Thoracic aorta (tissue), 2 donors: ENCODE data around the gene DAP3. TPM values are rescaled to one million over a fixed set of nuclear protein-coding genes. Genes with fewer than 3 reads are reported as not detected.
"Not testable (repeated sequence)": the region's sequence is repeated elsewhere in the genome, so short reads cannot be mapped to it uniquely, and the experiment has no call there.

Experiments
- ATAC-seq: fragments of 150-250 bp; one replicate; pipeline ENCODE4 v1.8.0; 2017; ENCODE audit warnings: low read depth; ENCODE audit not compliant: insufficient number of reproducible peaks, low FRiP score
- DNase-seq: peaks from one replicate; pipeline ENCODE4 v3.0.0-alpha.2; 2020; ENCODE audit warnings: low spot score
- H3K27ac ChIP-seq, 2 donors: fragments of 200-600 bp; sonication (generic); 1 replicate in 1 of 2; 2 replicates in 1 of 2; pipeline ENCODE4 v1.5.1; 2016; ENCODE audit warnings: mild to moderate bottlenecking in 2 of 2, moderate library complexity in 2 of 2
- H3K27me3 ChIP-seq: fragments of 200-600 bp; sonication (generic); replicated peaks from 2 replicates; pipeline ENCODE4 v1.6.0; 2016; ENCODE audit warnings: mild to moderate bottlenecking; ENCODE audit not compliant: insufficient read depth
- H3K36me3 ChIP-seq: fragments of 200-600 bp; sonication (generic); one replicate; pipeline ENCODE4 v1.5.1; 2016
- H3K4me1 ChIP-seq, 2 donors: fragments of 200-600 bp; sonication (generic); 1 replicate in 1 of 2; 2 replicates in 1 of 2; pipeline versions ENCODE4 v1.5.1 to v1.6.0; 2016; ENCODE audit warnings: low read depth in 2 of 2, mild to moderate bottlenecking in 1 of 2; ENCODE audit not compliant: control insufficient read depth in 1 of 2
- H3K4me3 ChIP-seq: fragments of 200-600 bp; sonication (generic); 2 replicates; pipeline ENCODE4 v1.5.1; 2016; ENCODE audit warnings: mild to moderate bottlenecking
- H3K9me3 ChIP-seq: fragments of 200-600 bp; sonication (generic); 2 replicates; pipeline ENCODE4 v1.5.1; 2016
- total RNA-seq, 2 donors: library from RNA; depleted of rRNA; stranded (reverse); fragments of >200 nt; gene quantifications; one replicate each; pipeline versions ENCODE4 v1.1.0 to v1.2.3, GENCODE V29; 2016
- TF ChIP-seq, protein P1 (sequence below): fragments of 200-600 bp; sonication (generic); IDR thresholded peaks from one replicate; pipeline ENCODE4 v1.5.1; 2019; ENCODE audit warnings: antibody characterized with exemption

The DAP3 gene
- total RNA-seq, 2 donors from 2014 or later = 56.5 to 113 TPM

DNA sequence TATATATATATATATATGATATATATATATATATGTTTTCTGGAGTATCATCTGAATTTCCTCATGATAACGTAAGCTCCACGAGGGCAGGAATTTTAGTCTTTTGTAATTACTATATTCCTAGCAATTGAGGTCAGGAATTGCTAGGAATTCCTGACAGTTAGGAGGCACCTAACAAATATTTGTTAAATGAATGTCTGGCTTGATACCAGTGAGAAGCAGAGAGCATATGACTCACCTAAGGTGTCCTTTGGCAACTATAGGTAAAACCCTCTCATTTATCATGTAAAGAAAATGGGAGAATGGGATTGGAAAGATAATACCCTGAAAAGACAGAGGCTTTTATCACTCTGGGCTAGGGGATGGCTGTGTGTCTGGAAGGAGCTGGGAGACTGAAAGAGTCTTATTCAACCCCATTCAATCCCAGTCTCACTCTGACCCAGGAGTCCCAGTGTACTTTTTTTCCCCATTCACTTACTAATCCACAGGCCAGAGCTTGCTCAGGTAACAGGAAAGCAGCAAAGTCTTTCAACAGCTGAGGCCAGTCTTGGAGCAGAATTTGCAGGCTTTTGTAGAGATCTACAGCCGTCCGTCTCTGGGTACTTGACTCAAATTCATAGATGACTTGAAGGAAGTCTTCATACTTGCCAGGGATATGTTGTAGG lies 71.2 kb downstream of the DAP3 start:
- H3K27ac ChIP-seq = no peak overlapping the region
- TF ChIP-seq, protein P1, sequence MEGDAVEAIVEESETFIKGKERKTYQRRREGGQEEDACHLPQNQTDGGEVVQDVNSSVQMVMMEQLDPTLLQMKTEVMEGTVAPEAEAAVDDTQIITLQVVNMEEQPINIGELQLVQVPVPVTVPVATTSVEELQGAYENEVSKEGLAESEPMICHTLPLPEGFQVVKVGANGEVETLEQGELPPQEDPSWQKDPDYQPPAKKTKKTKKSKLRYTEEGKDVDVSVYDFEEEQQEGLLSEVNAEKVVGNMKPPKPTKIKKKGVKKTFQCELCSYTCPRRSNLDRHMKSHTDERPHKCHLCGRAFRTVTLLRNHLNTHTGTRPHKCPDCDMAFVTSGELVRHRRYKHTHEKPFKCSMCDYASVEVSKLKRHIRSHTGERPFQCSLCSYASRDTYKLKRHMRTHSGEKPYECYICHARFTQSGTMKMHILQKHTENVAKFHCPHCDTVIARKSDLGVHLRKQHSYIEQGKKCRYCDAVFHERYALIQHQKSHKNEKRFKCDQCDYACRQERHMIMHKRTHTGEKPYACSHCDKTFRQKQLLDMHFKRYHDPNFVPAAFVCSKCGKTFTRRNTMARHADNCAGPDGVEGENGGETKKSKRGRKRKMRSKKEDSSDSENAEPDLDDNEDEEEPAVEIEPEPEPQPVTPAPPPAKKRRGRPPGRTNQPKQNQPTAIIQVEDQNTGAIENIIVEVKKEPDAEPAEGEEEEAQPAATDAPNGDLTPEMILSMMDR = no peak
- H3K4me3 ChIP-seq = no peak overlapping the region
- H3K9me3 ChIP-seq = no peaks in the 10 kb centered on the region
- no peak for ATAC-seq
- H3K36me3 ChIP-seq = peaks cover 65% of the 10 kb centered on the region
- no peak for DNase-seq
- H3K27me3 ChIP-seq = no peaks in the 10 kb centered on the region
- H3K4me1 ChIP-seq = no peaks in the 10 kb centered on the region

DNA sequence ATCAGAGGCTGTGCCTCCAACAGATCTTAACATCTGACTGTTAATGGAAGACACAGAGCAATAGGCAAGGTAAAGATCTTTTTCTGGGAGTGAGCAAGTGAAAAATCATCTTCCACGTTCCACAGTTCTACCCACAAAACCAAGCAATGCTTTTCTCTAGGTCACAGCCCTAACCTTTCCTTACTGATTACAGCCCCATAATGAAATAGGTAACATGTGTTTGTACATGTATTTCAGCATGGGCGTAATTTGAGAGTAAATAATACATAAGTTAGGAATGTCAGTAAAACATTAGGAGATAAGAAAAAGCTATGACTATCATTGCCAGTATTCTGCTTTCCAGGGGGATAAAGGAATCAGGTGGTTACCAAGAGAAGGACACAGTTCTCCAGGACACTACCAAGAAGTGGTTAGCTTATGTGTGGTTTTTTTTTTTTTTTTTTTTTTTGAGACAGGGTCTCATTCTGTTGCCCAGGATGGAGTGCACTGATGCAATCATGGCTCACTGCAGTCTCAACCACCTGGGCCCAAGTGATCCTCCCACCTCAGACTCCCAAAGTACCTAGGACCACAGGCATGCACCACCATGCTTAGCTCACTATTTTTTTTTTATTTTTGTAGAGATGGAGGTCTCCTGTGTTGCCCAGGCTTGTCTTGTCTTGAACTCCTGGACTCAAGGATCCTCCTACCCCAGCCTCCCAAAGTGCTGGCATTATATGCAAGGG lies 72.0 kb downstream of the DAP3 start:
- Histone ChIP-seq H3K27ac (no peak overlapping the region), H3K9me3 (no peaks in the 10 kb centered on the region), H3K27me3 (no peaks in the 10 kb centered on the region), H3K4me1 (no peaks in the 10 kb centered on the region), H3K36me3 (peaks cover 66% of the 10 kb centered on the region), H3K4me3 (no peak overlapping the region)
- ATAC-seq (no peak), DNase-seq (no peak)
- TF ChIP-seq, protein P1 = no peak

DNA sequence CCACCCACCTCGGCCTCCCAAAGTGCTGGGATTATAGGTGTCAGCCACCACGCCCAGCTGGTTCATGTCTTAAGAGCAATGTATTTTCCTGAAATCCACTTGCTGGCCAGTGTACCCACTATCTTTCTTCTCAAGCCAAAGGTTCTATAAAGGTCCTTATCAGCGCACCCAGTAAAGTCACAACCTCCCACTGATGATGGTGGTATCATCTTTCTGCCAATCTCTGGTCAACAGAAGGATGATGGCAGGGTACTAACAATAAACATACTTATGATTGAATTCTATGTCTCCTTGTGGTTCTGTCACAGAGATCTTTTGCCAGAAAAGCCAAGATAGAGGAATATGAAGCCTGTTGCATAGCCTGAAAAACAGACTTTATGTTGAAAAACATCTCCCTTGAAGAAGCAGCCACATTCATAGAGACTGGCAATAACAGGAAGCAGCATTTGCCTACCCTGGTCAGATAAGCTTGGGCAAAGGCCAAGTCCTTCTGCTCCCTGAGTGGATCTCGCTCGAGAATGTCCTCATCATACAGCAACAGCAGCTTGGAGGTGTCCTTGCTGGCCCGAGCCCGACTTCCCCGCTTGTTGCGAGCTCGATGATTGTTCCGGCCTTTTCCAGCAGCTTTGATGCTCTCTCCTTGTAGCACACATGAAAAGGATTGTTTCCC lies 73.0 kb downstream of the DAP3 start:
- TF ChIP-seq, protein P1 = no peak
- no peak overlapping the region for H3K27ac ChIP-seq
- no peaks in the 10 kb centered on the region for H3K9me3 ChIP-seq
- no peak overlapping the region for H3K4me3 ChIP-seq
- H3K4me1 ChIP-seq = no peaks in the 10 kb centered on the region
- ATAC-seq (no peak), DNase-seq (no peak)
- no peaks in the 10 kb centered on the region for H3K27me3 ChIP-seq
- H3K36me3 ChIP-seq = peaks cover 67% of the 10 kb centered on the region

DNA sequence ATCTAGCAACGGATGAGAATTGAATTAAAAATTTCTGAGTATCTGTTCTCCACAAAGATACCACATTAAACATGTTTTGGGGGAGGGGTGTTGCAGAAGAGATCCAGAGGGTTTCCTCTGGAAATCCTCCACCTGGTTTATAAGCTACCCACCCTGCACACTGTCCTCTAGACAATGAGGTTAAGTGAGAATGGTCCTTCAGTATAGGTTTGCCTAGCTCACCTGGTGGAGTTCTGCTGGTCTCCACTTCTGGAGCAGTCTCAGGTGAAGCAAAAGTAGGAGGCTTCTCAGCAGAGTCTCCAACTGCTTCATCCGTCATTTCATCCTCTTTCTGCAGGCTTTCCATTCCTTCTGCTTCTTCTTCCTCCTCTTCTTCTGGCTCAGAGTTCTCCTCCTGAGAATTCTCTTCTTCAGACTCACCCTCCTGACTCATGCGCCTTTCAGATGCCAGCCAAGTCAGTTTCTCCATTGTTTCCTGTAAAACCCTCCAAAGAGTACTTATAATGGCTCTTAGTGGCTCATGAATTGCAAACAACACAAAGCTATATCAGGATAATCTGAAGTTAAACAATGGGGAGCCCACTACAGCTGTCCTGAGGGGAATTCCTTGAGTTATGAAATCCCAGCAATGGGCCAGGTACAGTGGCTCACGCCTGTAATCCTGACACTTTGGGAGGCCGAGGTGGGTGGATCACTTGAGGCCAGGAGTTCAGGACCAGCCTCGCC lies 74.4 kb downstream of the DAP3 start:
- not testable (repeated sequence) for H3K4me3 ChIP-seq, H3K27ac ChIP-seq, H3K4me1 ChIP-seq, H3K9me3 ChIP-seq, H3K27me3 ChIP-seq, ATAC-seq
- H3K36me3 ChIP-seq = peaks cover 68% of the 10 kb centered on the region
- peak; percentile 26 for DNase-seq

DNA sequence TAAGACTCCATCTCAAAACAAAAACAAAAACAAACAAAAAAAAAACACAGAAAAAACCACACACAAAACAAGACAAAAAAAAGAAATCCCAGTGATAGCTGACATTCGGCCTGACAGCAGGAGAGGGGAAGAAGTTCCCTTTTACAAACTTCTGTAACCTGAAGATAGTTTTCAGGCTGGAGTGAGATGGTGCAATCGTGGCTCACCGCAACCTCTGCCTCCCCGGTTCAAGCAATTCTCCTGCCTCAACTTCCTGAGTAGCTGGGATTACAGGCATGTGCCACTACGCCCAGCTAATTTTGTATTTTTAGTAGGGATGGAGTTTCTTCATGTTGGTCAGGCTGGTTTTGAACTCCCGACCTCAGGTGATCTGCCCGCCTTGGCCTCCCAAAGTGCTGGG lies 75.1 kb downstream of the DAP3 start:
- not testable (repeated sequence) for H3K27ac ChIP-seq, H3K9me3 ChIP-seq, H3K4me1 ChIP-seq, H3K4me3 ChIP-seq, H3K27me3 ChIP-seq, DNase-seq, ATAC-seq
- H3K36me3 ChIP-seq = peaks cover 67% of the 10 kb centered on the region

DNA sequence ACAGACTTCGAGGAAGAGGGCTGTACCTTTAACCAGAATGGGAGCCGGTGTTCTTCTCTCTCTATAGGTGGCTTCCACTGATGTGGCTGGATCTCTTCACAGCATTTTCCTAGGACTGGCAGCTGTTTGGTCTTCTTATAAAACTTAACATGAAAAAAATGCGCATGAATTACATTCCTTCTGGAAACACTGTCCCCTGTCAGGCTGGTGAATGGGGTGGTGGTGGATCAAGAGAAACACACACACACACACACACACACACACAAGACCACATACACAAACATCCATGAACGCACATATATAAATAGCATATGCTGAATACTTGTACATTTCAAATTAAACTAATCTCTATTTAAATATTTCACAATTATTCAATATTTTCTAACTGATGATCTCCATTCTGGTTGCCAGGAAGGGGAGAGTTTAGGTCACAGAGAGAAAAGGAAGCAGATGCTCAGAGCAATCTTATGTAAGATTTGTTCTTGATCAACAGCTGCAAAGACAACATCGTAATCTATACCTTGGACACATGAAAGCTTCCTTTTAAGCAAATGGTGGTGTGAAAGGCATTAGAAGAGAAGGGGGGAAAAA lies 78.6 kb downstream of the DAP3 start:
- H3K36me3 ChIP-seq = peaks cover 72% of the 10 kb centered on the region
- not testable (repeated sequence) for H3K4me1 ChIP-seq, ATAC-seq, H3K4me3 ChIP-seq, H3K9me3 ChIP-seq, H3K27me3 ChIP-seq, DNase-seq, H3K27ac ChIP-seq
